SW 1271 (cell line): ENCODE measurements around the gene GPR155.
"Not testable (repeated sequence)": the region's sequence is repeated elsewhere in the genome, so short reads cannot be mapped to it uniquely, and the experiment has no call there.

ENCODE experiments used
- DNase-seq, 2 experiments: peaks; one replicate each; lab custom pipeline; 2025; lab: John Stamatoyannopoulos, UW

Gene GPR155

GRCh38 chr2:174438146-174438886, 48.5 kb downstream of the GPR155 start:
- DNase-seq, result no peak

DNA sequence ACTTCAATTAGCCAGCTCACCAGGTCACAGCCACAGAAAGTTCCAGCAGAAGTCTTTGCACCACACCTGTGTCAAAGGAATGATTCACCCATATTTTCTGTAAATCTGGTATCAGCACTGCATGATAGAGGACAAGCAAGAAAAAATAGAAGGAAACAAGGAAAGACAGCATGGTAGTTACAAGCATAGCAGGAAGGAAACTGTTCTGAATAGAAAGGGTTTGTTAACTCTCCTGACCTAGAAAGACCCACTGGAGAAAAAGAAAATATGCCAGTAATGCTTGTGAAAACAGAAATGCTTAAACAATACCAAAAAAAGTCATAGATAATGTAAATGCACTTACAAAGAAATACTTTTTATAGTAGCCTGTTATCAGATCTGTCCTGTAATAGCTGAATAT, 50.5 kb downstream of the GPR155 start:
- no peak for DNase-seq

DNA sequence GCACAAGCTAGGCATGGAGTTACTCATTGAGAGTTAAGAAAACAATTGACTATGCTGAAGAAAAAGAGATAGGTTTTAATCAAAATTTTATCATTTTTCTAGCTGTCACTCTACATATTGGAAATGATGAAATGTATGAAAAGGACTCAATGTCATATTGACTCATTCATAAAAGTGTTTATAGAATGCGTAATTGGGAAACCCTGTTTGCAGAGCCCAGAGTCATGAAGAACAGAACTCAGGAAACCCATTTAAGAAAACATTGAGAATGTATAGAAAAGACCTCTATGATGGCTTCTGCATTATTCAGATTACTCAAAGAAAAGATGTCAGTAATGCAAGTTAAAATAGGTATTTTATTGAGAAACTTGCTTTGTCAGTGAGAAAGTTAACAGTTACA, 54.9 kb downstream of the GPR155 start:
- no peak for DNase-seq

DNA sequence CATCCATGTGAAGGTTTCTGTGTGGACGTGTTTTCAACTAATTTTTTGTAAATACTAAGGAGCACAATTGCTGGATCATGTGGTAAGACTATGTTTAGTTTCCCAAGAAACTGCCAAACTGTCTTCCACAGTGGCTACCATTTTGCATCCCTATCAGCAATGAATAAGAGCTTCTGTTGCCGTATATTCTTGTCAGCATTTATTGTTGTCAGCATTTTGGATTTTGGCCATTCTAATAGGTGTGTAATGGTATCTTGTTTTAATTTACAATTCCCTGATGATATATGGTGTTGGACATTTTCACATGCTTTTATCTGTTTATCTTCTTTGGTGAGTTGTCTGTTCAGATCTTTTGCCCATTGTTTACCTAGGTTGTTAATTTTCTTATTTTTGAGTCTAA, 56.8 kb downstream of the GPR155 start:
- no peak for DNase-seq

DNA sequence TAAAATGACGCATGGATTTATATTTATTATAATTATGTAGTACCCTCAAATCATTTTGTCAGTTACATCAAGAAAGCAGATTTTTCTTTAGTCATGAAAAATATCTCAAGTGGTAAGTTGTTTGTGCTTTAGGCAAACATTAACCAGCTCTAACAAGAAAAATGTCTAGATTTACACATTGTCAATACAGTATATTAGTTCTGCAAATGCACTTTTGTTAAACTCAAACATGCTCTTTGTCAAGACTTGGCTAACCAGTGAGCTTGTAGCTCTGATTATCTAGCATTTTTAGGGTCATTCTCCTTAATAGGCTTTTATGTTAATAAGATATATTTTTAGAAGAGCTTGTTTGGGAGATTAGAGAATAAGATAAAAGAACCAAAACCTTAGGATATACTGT, 58.6 kb downstream of the GPR155 start:
- DNase-seq, result no peak

GRCh38 chr2:174412256-174412655, 74.6 kb downstream of the GPR155 start:
- DNase-seq, result no peak

- DNase-seq, result not testable (repeated sequence)
Observed at GRCh38 chr2:174410039-174410438, 76.8 kb downstream of the GPR155 start.

GRCh38 chr2:174403628-174404027, 83.2 kb downstream of the GPR155 start:
- DNase-seq, result no peak

- no peak for DNase-seq
Observed at GRCh38 chr2:174400853-174401252, 86.0 kb downstream of the GPR155 start.

DNA sequence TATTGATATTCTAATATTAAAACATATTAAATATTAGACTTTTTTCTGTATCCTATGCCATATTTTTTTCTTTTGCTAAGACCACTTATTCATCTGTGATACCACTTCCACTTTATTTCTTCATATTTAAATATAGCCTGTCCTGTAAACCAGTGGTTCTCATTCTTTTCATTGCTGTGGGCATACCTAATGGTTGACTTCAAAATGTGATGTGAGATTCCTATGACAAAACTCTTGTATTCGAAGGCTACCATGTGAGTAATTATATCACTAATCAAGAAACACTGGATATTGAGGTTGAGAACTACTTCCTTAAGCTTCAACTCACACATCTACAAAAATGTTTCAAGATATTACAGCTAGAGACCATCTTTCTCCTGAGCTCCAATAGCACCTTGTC, 87.7 kb downstream of the GPR155 start:
- DNase-seq, result no peak

- DNase-seq, result no peak
Observed at GRCh38 chr2:174397773-174398172, 89.1 kb downstream of the GPR155 start.

- DNase-seq, result peak in 1 of 2 experiments; percentile 19
Observed at GRCh38 chr2:174395969-174396630, 90.7 kb downstream of the GPR155 start.

DNA sequence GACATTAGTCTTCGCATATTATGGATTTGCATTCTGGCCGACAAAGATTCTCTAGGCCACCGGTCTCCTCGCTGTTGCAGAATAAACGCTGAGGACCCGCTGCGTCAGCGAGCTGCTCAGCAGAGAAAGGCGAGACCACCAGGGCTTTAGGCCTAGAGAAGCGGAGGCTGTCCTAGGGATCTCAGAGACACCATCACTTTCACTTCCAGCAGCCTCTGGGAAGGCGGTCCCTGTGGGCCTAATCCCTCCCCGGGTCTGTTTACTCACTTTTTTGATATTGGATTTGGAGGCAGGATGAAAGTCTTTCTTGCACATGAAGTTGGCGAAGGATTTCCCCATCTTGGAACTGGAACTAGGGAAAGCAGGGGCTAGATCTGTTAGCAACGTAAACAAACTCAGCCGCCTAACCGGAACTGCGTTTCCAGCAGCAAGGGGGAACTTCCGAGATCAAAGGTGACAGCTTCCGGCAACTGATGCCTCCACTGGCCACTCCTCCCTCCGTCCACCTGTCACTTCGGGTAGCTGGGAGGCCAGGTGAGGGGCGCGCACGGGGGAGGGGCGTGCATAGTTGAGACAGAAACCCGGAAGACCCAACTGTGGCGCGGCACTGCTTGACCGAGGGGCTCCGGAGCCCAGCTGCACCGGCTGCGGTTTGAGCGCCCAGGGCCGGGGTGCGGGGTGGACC, 91.4 kb downstream of the GPR155 start, which contains the start of gene SCRN3:
TSS of gene SCRN3 (plus strand) at position 447 of the 685 bp plus-strand sequence. CDS start 2,554 bp downstream, outside the sequence.
- DNase-seq, result peak; percentile 53 to 78

- DNase-seq, result no peak
Observed at GRCh38 chr2:174392706-174393105, 94.1 kb downstream of the GPR155 start.

DNA sequence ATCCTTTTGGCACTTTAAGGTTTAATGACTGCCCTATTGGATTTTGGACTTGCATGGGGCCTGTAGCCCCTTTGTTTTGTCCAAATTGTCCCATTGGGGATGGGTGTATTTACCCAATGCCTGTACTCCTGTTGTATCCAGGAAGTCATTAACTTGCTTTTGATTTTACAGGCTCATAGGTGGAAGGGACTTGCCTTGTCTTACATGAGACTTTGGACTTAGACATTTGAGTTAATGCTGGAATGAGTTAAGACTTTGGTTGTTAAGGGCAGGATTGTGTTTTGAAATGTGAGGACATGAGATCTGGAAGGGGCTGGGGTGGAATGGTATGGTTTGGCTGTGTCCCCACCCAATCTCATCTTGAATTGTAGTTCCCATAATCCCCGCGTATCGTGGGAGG, 96.5 kb downstream of the GPR155 start:
- not testable (repeated sequence) for DNase-seq

- DNase-seq, result no peak
Observed at GRCh38 chr2:174389542-174389941, 97.3 kb downstream of the GPR155 start.

DNA sequence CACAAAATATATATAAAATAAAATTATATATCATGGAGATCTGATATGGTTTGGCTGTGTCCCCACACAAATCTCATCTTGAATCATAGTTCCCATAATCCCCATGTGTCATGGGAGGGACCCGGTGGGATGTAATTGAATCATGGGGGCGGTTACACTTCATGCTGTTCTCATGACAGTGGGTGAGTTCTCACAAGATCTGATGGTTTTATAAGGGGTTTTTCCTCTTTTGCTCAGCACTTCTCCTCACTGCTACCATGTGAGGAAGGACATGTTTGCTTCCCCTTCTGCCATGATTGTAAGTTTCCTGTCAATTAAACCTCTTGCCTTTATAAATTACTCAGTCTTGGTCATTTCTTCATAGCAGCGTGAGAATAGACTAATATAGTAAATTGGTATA, 98.1 kb downstream of the GPR155 start:
- DNase-seq, result not testable (repeated sequence)

DNA sequence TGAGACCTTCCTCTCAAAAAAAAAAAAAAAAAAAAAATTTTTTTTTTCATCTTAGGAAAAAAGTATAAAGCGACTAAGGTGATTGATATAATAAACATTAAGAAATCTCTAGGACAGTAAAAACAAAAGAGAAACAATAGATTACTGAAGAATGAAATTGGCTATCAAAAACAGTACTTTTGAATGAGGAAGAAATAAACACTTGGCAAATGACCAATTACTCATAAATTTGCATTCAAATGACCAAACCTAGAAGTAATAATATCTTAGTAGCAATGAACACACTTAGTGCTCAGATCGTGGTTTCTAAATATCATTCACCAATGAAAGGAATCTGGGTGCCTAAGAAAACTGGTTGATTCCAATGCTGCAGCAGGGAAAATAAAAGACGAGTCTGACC, 101.6 kb downstream of the GPR155 start:
- DNase-seq, result no peak

GRCh38 chr2:174383796-174384195, 103.0 kb downstream of the GPR155 start:
- DNase-seq, result no peak
